G401 (cell line): Measurements from ENCODE around the gene HRC. TPM values are rescaled to one million over a fixed set of nuclear protein-coding genes. Genes with fewer than 3 reads are reported as not detected.

ENCODE experiments used
- DNase-seq: peaks from one replicate; pipeline ENCODE4 v3.0.0-alpha.2; 2015; ENCODE audit warnings: low spot score
- in situ Hi-C: cut with HindIII; loops from 2 replicates; pipeline ENCODE4 v1.10.0; 2016; ENCODE audit warnings: low sequenced_read_pairs, mixed read lengths
- total RNA-seq: library from RNA; depleted of rRNA; stranded (reverse); fragments of >200 nt; shearing (Covaris generic); gene quantifications from 2 replicates; pipeline ENCODE4 v1.2.3, GENCODE V29; 2014; rRNA removed

Gene HRC
- total RNA-seq, 1 experiment from 2014 or later, result 7.2 TPM

DNA sequence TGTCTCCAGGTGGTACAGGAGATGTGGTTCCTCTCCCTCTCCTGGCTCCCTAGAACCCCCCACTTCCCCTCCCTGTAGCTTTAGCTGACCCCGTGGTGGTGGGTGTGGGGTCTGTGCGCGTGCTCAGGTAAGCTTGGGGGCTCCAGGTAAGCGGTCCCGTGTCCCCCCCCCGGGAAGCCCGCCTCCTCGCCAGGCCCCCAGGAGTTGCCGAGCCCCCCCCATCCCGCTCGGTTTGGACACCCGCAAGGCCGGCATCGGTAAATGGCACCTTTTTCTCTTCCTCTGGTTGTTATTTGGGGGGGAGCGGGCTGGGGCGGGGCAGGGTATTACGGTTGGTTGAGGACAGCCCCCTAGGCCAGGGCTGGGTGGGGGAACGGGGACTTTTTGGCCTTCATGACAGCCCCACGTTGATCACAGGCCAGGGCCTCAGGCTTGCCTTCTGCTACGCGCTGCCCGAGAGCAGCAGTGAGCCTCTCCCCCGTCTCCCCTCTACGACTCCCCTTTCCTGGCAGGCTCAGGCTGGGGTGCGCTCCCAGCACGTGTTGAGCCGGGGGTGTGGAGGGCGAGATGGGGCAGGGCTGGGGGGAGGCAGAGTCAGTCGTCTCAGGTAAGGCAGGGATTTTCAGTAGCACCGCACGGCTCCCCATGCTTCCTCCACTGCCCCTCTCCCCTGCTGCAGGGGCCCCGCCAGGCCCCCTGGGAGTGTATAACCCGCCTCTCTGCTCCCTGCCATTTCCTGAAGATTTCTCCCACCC is 51.7 kb downstream of the HRC start:
- no peak for DNase-seq
- in situ Hi-C loops, result no loop called here

DNA sequence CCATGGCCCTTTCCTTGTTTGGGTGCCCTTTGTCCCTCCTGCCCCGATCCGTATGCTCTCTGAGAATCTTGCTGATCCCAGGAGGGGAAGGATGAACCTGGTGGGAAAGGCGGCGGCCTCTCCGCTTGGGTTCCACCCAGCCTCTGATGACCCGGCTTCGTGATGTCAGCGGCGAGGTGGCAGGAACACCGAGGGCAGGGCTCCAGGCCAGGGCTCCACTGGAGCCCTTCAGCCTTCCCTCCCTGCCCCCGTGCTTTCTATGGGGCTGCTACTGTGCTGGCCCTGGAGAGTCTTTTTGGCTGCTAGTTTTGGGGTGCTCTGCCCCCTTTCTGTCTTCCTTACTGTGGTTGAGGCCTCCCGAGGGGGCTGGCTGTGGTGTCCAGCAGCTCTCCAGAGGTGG is 52.9 kb downstream of the HRC start:
- no peak for DNase-seq
- in situ Hi-C loops, result no loop called here

Other genes with a start within 250 kb of the HRC start
- gene DHDH, start 221.7 kb downstream of the HRC start, total RNA-seq, result 3.0 and 4.2 TPM in 2 replicates
- 160 and 177 TPM in 2 replicates for gene BAX, start 200.5 kb downstream of the HRC start, total RNA-seq
- 4,146 and 4,408 TPM in 2 replicates for gene FTL, start 190.1 kb downstream of the HRC start, total RNA-seq
- 41.3 and 43.2 TPM in 2 replicates for gene GYS1, start 162.1 kb downstream of the HRC start, total RNA-seq
- 426 and 535 TPM in 2 replicates for gene RUVBL2, start 161.5 kb downstream of the HRC start, total RNA-seq
- not detected in 2 replicates for gene LHB, start 138.3 kb downstream of the HRC start, total RNA-seq
- gene CGB3, start 131.1 kb downstream of the HRC start, total RNA-seq, result not detected in 2 replicates
- not detected in 2 replicates for gene CGB2, start 123.5 kb downstream of the HRC start, total RNA-seq
- not detected in 2 replicates for gene CGB1, start 118.5 kb downstream of the HRC start, total RNA-seq
- gene CGB5, start 111.5 kb downstream of the HRC start, total RNA-seq, result not detected in 2 replicates
- not detected in 2 replicates for gene CGB8, start 106.3 kb downstream of the HRC start, total RNA-seq
- gene CGB7, start 97.6 kb downstream of the HRC start, total RNA-seq, result 4.8 and 7.2 TPM in 2 replicates
- gene NTF4, start 90.6 kb downstream of the HRC start, total RNA-seq, result 11.5 and 18.3 TPM in 2 replicates
- 0.06 TPM in 1 of 2 replicates, not detected in the other for gene KCNA7, start 82.7 kb downstream of the HRC start, total RNA-seq
- gene SNRNP70, start 69.9 kb downstream of the HRC start, total RNA-seq, result 326 and 361 TPM in 2 replicates
- 19.1 and 32.2 TPM in 2 replicates for gene LIN7B, start 41.0 kb downstream of the HRC start, total RNA-seq
- gene C19orf73, start 36.3 kb downstream of the HRC start, total RNA-seq, result 0.74 TPM in 1 of 2 replicates, not detected in the other
- 101 and 111 TPM in 2 replicates for gene PPFIA3, start 35.9 kb downstream of the HRC start, total RNA-seq
- 17.5 and 18.6 TPM in 2 replicates for gene TRPM4, start 2.4 kb upstream of the HRC start, total RNA-seq
- gene SLC6A16, start 169.8 kb upstream of the HRC start, total RNA-seq, result 6.6 TPM in 1 of 2 replicates, not detected in the other
- gene CD37, start 180.0 kb upstream of the HRC start, total RNA-seq, result not detected in 2 replicates
- gene TEAD2, start 207.0 kb upstream of the HRC start, total RNA-seq, result 30.2 and 33.2 TPM in 2 replicates
- gene DKKL1, start 208.5 kb upstream of the HRC start, total RNA-seq, result 6.2 and 7.3 TPM in 2 replicates
- not detected in 2 replicates for gene KASH5, start 232.9 kb upstream of the HRC start, total RNA-seq